Measurements from ENCODE around the gene POLRMT.

DNA sequence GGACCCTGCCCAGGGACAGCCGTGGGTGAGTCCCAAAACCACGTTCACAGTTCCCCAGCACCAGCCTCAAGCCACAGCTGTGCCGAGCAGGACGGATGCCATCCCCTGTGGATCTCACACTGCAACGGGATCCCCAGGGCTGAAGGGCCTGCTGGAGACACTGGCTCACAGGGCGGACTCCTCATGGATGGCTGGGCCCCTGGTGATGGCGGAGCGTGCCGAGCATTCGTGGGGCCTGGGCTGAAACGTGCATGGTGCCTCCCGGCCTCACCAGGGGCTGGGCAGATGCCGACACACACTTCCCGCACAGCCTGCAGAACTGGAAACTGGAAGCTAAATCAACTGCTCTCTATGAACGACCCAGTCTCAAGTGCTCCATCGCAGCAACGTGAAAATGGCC lies 20.1 kb upstream of the POLRMT start:
- TF ChIP-seq GLIS3 (CRISPR knock-in tag; IDR thresholded peaks at IDR 0.05) (no peak), ISL1 (CRISPR knock-in tag; IDR thresholded peaks at IDR 0.05) (no peak), ZC3H10 (CRISPR knock-in tag; IDR thresholded peaks at IDR 0.05) (no peak), ESRRG (CRISPR knock-in tag; IDR thresholded peaks at IDR 0.05) (no peak), OSR1 (CRISPR knock-in tag; IDR thresholded peaks at IDR 0.05) (no peak), ZFP3 (CRISPR knock-in tag; IDR thresholded peaks at IDR 0.05) (no peak), TOX (CRISPR knock-in tag; IDR thresholded peaks at IDR 0.05; ENCODE audit: borderline replicate concordance) (no peak), ZNF8 (CRISPR knock-in tag; IDR thresholded peaks at IDR 0.05) (no peak), ARNTL (CRISPR knock-in tag; IDR thresholded peaks at IDR 0.05; ENCODE audit: borderline replicate concordance, low read depth) (no peak), RARB (CRISPR knock-in tag; IDR thresholded peaks at IDR 0.05) (no peak)
- TF ChIP-seq, protein P1, sequence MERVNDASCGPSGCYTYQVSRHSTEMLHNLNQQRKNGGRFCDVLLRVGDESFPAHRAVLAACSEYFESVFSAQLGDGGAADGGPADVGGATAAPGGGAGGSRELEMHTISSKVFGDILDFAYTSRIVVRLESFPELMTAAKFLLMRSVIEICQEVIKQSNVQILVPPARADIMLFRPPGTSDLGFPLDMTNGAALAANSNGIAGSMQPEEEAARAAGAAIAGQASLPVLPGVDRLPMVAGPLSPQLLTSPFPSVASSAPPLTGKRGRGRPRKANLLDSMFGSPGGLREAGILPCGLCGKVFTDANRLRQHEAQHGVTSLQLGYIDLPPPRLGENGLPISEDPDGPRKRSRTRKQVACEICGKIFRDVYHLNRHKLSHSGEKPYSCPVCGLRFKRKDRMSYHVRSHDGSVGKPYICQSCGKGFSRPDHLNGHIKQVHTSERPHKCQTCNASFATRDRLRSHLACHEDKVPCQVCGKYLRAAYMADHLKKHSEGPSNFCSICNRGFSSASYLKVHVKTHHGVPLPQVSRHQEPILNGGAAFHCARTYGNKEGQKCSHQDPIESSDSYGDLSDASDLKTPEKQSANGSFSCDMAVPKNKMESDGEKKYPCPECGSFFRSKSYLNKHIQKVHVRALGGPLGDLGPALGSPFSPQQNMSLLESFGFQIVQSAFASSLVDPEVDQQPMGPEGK (CRISPR knock-in tag; IDR thresholded peaks at IDR 0.05; ENCODE audit: borderline replicate concordance): no peak
- TF ChIP-seq, protein P2, sequence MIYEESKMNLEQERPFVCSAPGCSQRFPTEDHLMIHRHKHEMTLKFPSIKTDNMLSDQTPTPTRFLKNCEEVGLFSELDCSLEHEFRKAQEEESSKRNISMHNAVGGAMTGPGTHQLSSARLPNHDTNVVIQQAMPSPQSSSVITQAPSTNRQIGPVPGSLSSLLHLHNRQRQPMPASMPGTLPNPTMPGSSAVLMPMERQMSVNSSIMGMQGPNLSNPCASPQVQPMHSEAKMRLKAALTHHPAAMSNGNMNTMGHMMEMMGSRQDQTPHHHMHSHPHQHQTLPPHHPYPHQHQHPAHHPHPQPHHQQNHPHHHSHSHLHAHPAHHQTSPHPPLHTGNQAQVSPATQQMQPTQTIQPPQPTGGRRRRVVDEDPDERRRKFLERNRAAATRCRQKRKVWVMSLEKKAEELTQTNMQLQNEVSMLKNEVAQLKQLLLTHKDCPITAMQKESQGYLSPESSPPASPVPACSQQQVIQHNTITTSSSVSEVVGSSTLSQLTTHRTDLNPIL (CRISPR knock-in tag; IDR thresholded peaks at IDR 0.05; ENCODE audit: low read depth): no peak
- TF ChIP-seq, protein P3, sequence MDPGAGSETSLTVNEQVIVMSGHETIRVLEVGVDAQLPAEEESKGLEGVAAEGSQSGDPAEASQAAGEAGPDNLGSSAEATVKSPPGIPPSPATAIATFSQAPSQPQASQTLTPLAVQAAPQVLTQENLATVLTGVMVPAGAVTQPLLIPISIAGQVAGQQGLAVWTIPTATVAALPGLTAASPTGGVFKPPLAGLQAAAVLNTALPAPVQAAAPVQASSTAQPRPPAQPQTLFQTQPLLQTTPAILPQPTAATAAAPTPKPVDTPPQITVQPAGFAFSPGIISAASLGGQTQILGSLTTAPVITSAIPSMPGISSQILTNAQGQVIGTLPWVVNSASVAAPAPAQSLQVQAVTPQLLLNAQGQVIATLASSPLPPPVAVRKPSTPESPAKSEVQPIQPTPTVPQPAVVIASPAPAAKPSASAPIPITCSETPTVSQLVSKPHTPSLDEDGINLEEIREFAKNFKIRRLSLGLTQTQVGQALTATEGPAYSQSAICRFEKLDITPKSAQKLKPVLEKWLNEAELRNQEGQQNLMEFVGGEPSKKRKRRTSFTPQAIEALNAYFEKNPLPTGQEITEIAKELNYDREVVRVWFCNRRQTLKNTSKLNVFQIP (CRISPR knock-in tag; IDR thresholded peaks at IDR 0.05; ENCODE audit: borderline replicate concordance, low read depth): no peak
- TF ChIP-seq, protein P4, sequence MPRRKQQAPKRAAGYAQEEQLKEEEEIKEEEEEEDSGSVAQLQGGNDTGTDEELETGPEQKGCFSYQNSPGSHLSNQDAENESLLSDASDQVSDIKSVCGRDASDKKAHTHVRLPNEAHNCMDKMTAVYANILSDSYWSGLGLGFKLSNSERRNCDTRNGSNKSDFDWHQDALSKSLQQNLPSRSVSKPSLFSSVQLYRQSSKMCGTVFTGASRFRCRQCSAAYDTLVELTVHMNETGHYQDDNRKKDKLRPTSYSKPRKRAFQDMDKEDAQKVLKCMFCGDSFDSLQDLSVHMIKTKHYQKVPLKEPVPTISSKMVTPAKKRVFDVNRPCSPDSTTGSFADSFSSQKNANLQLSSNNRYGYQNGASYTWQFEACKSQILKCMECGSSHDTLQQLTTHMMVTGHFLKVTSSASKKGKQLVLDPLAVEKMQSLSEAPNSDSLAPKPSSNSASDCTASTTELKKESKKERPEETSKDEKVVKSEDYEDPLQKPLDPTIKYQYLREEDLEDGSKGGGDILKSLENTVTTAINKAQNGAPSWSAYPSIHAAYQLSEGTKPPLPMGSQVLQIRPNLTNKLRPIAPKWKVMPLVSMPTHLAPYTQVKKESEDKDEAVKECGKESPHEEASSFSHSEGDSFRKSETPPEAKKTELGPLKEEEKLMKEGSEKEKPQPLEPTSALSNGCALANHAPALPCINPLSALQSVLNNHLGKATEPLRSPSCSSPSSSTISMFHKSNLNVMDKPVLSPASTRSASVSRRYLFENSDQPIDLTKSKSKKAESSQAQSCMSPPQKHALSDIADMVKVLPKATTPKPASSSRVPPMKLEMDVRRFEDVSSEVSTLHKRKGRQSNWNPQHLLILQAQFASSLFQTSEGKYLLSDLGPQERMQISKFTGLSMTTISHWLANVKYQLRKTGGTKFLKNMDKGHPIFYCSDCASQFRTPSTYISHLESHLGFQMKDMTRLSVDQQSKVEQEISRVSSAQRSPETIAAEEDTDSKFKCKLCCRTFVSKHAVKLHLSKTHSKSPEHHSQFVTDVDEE (CRISPR knock-in tag; IDR thresholded peaks at IDR 0.05): no peak

Data from SK-N-SH treated with all-trans-retinoic acid at 6 μM for 48 hours (cell line).